ENCODE results near the gene SLC35G6. TPM values are rescaled to one million over a fixed set of nuclear protein-coding genes. Genes with fewer than 3 reads are reported as not detected.

SLC35G6 gene
- total and polyA plus RNA-seq, 2 of the 13 experiments (the other 11 are each of a cell fraction or from before 2014, with no cell fraction given): 0.07 TPM; not detected in 1

DNA sequence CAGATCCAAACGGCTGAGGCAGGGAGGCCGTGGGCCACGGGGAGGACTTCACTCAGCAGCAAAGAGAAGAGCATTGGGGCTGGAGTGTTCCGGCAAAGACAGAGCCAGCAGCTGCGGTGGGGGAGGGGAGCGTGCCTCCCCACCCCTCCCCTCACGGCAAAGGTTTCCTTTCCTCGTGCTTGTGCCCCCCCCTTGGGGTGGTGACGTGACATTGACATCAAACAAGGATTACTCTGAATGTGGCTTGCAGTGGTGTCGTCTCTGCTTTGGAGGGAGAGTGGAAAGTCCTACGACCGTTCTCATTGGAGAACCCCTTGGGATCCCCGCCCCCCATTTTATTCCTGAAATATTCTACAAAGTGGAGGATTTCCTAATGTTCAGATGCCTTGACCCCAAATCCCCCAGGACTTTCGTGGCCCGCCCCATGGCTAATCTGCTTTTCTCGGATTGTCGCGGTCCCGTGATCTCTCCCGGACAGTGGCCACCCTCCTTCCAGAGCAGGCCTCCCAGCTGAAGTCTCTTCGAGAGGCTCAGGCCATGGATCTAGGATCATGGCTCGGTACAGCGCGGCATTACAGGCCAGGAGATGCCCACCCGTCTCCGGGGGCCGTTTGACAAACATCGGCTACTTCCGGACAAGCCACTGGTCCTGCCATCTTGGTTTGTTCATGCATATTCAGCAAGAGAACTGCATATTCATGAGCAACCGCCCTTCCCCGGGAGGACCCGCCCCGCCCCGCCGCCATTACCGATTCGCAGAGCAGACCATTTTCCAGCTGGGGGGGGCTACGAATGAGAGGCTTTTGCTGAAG, 2.2 kb downstream of the SLC35G6 start (continued):
- TF ChIP-seq, protein P1, sequence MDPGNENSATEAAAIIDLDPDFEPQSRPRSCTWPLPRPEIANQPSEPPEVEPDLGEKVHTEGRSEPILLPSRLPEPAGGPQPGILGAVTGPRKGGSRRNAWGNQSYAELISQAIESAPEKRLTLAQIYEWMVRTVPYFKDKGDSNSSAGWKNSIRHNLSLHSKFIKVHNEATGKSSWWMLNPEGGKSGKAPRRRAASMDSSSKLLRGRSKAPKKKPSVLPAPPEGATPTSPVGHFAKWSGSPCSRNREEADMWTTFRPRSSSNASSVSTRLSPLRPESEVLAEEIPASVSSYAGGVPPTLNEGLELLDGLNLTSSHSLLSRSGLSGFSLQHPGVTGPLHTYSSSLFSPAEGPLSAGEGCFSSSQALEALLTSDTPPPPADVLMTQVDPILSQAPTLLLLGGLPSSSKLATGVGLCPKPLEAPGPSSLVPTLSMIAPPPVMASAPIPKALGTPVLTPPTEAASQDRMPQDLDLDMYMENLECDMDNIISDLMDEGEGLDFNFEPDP (CRISPR knock-in tag; conservative IDR thresholded peaks at IDR 0.05): 0 out of 2 replicates have a peak, but pooled peaks have one; percentile 56
- TF ChIP-seq HOXA3 (CRISPR knock-in tag; IDR thresholded peaks at IDR 0.05) (peak; percentile 89), ELF3 (CRISPR knock-in tag; IDR thresholded peaks at IDR 0.05) (peak; percentile 36; the same call in 1 of the 2 replicates), SKI (IDR thresholded peaks at IDR 0.05; ENCODE audit: partially characterized antibody) (peak; percentile 99), PHF21A (CRISPR knock-in tag; IDR thresholded peaks at IDR 0.05) (0 out of 2 replicates have a peak, but pooled peaks have one; percentile 10), JUND (CRISPR knock-in tag; IDR thresholded peaks at IDR 0.05) (no peak), HIVEP1 (CRISPR knock-in tag; IDR thresholded peaks at IDR 0.05) (peak; percentile 24; the same call in 1 of the 2 replicates), PHF8 (CRISPR knock-in tag; IDR thresholded peaks at IDR 0.05) (peak; percentile 67), CHCHD3 (CRISPR knock-in tag; IDR thresholded peaks at IDR 0.05) (no peak), IRF2 (CRISPR knock-in tag; IDR thresholded peaks at IDR 0.05) (peak; percentile 40; the same call in 1 of the 2 replicates), MTA3 (CRISPR knock-in tag; IDR thresholded peaks at IDR 0.05) (no peak), ZNF777 (CRISPR knock-in tag; IDR thresholded peaks at IDR 0.05) (no peak), ZNF737 (CRISPR knock-in tag; IDR thresholded peaks at IDR 0.05; ENCODE audit: borderline replicate concordance) (no peak), SPEN (CRISPR knock-in tag; IDR thresholded peaks at IDR 0.05; ENCODE audit: low read depth) (peak; percentile 14; the same call in 1 of the 2 replicates), ZNF792 (CRISPR knock-in tag; IDR thresholded peaks at IDR 0.05) (0 out of 2 replicates have a peak, but pooled peaks have one; percentile 19), ZNF510 (CRISPR knock-in tag; IDR thresholded peaks at IDR 0.05; ENCODE audit: low read depth) (0 out of 2 replicates have a peak, but pooled peaks have one; percentile 56)
- TF ChIP-seq, protein P2, sequence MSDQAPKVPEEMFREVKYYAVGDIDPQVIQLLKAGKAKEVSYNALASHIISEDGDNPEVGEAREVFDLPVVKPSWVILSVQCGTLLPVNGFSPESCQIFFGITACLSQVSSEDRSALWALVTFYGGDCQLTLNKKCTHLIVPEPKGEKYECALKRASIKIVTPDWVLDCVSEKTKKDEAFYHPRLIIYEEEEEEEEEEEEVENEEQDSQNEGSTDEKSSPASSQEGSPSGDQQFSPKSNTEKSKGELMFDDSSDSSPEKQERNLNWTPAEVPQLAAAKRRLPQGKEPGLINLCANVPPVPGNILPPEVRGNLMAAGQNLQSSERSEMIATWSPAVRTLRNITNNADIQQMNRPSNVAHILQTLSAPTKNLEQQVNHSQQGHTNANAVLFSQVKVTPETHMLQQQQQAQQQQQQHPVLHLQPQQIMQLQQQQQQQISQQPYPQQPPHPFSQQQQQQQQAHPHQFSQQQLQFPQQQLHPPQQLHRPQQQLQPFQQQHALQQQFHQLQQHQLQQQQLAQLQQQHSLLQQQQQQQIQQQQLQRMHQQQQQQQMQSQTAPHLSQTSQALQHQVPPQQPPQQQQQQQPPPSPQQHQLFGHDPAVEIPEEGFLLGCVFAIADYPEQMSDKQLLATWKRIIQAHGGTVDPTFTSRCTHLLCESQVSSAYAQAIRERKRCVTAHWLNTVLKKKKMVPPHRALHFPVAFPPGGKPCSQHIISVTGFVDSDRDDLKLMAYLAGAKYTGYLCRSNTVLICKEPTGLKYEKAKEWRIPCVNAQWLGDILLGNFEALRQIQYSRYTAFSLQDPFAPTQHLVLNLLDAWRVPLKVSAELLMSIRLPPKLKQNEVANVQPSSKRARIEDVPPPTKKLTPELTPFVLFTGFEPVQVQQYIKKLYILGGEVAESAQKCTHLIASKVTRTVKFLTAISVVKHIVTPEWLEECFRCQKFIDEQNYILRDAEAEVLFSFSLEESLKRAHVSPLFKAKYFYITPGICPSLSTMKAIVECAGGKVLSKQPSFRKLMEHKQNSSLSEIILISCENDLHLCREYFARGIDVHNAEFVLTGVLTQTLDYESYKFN (CRISPR knock-in tag; conservative IDR thresholded peaks at IDR 0.05): 0 out of 2 replicates have a peak, but pooled peaks have one; percentile 47
- TF ChIP-seq, protein P3, sequence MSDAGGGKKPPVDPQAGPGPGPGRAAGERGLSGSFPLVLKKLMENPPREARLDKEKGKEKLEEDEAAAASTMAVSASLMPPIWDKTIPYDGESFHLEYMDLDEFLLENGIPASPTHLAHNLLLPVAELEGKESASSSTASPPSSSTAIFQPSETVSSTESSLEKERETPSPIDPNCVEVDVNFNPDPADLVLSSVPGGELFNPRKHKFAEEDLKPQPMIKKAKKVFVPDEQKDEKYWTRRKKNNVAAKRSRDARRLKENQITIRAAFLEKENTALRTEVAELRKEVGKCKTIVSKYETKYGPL (CRISPR knock-in tag; IDR thresholded peaks at IDR 0.05): no peak
- TF ChIP-seq, protein P4, sequence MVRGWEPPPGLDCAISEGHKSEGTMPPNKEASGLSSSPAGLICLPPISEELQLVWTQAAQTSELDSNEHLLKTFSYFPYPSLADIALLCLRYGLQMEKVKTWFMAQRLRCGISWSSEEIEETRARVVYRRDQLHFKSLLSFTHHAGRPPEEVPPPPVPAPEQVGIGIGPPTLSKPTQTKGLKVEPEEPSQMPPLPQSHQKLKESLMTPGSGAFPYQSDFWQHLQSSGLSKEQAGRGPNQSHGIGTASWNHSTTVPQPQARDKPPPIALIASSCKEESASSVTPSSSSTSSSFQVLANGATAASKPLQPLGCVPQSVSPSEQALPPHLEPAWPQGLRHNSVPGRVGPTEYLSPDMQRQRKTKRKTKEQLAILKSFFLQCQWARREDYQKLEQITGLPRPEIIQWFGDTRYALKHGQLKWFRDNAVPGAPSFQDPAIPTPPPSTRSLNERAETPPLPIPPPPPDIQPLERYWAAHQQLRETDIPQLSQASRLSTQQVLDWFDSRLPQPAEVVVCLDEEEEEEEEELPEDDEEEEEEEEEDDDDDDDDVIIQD (CRISPR knock-in tag; IDR thresholded peaks at IDR 0.05; ENCODE audit: low read depth): 0 out of 2 replicates have a peak, but pooled peaks have one; percentile 17
- TF ChIP-seq, protein P5, sequence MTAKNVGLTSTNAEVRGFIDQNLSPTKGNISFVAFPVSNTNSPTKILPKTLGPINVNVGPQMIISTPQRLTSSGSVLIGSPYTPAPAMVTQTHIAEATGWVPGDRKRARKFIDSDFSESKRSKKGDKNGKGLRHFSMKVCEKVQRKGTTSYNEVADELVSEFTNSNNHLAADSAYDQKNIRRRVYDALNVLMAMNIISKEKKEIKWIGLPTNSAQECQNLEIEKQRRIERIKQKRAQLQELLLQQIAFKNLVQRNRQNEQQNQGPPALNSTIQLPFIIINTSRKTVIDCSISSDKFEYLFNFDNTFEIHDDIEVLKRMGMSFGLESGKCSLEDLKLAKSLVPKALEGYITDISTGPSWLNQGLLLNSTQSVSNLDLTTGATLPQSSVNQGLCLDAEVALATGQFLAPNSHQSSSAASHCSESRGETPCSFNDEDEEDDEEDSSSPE (CRISPR knock-in tag; IDR thresholded peaks at IDR 0.05): 0 out of 2 replicates have a peak, but pooled peaks have one; percentile 18
- TF ChIP-seq, protein P6, sequence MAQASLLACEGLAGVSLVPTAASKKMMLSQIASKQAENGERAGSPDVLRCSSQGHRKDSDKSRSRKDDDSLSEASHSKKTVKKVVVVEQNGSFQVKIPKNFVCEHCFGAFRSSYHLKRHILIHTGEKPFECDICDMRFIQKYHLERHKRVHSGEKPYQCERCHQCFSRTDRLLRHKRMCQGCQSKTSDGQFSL (CRISPR knock-in tag; IDR thresholded peaks at IDR 0.05): peak; percentile 83; the same call in 1 of the 2 replicates

All from HepG2 (cell line).